GM18499 (cell line): ENCODE measurements around the gene SHROOM3.
"Not testable (repeated sequence)": the region's sequence is repeated elsewhere in the genome, so short reads cannot be mapped to it uniquely, and the experiment has no call there.

Experiments
- ATAC-seq: cut with Tn5 transposase; IDR thresholded peaks from one replicate; pipeline ENCODE4 v1.9.1; 2021; ENCODE audit warnings: moderate number of reproducible peaks; ENCODE audit not compliant: insufficient read depth, unreplicated experiment

SHROOM3 gene

DNA sequence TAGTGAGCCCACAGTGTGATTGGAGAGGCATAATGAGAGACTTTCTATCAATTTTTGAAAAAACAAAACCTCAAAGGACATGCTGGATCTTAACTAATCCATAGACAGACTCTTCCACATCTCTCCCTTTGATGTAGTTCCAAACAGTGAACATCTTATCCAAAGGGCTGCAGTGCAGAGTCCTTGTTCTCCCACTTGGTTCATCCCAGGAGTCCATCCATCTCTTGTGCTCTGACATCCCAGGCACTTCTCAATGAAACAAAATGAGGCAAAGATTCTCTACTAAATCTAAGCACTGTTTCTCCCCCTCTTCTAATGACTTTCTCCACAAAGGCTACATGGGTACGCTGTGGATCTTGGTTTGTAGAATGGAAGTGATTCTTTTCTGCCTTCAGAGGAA is 8.3 kb downstream of the SHROOM3 start:
- ATAC-seq: no peak

DNA sequence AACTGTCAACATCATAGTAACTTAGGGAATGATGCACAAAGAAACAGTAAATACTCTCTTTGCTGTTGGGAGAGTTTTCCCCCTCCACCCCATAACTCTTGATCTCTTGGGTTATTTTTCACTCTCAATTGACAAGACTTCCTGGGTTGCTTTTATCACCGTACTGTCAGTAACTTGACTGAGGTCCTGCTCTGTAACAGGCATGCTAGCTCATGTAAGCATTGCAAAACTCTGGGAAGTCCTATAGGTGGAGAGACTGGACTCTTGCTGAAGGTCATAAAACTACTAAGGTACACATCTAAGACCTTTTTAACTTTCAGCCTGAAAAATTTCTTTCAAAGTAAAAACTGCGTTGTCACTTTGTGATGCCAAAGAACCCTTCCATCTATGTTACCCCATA is 10.9 kb downstream of the SHROOM3 start:
- no peak for ATAC-seq

DNA sequence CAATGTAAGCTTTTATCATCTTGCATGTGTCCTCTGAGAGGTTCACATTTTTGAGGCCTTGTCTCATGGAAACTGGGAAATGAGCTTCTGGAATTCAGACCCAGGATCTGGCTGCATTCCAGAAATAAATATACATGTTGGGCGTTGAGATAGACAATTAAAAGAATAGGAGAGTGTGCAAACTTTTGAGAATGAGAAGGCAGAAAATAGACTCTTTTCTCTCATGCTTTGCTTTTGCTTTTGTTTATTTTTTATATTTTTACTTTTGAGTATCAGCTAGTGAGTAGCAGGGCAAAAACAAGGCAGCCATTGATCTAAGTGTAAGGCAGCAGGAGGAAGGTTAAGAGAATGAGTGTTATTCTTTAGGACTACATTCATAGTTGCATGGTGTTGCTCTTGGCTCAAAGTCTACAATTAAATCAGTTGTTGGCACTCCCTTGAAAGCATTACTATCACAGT is 12.4 kb downstream of the SHROOM3 start:
- no peak for ATAC-seq

DNA sequence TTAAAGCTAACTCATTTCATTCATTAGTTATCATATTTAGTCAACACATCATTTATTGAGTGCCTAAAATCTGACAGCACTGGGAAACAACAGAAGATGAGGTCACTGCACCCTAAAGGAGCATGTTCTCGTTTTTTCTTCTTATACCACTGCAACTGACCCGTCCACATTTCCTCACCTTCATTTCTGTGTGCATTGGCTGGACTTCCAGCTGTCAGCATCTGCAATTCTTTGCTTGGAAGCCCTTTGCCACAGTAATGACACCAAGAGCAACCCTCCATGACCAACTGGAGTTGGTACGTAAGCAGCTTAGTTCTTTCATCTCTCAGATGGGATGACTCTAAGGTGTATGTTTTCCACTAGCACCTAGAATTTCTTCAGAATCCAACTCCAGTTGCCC is 13.2 kb downstream of the SHROOM3 start:
- ATAC-seq: no peak

DNA sequence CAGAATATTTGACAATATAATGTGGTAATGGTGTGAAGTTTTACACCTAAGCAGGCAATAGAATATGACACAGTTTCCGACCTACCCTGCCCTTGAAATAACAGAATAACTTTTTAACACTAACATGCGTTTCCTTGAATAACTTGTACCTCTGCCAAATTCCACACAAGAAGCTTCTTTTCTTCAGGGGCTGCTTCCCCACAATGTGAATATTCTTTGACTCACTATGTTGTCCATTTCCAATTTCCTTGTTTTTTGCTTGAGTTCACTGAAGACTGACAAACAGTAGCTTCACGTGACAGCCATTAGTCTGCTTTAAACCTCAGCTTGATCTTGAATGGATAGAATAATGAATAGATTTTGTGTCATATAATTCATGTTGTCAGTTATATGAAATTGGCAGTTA is 14.3 kb downstream of the SHROOM3 start:
- no peak for ATAC-seq

DNA sequence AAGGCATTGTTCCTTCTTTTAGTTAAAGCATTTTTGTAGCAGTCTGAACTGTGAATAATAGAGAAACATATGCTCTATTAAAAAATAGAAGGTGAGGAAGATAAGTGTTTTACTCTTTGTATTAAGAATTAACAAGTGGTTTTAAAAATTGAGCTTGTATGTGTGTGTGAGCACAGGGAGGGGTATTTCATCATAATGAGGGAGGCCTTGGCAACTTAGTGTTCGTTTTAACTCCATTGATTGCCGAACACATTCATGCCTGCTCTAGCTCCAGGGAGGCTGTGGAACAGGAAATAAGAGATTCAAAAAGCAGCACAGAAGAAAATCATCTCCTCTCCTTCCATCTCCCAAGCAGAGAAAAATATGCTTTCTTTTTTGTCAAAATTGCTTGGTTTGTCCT is 14.8 kb downstream of the SHROOM3 start:
- no peak for ATAC-seq

DNA sequence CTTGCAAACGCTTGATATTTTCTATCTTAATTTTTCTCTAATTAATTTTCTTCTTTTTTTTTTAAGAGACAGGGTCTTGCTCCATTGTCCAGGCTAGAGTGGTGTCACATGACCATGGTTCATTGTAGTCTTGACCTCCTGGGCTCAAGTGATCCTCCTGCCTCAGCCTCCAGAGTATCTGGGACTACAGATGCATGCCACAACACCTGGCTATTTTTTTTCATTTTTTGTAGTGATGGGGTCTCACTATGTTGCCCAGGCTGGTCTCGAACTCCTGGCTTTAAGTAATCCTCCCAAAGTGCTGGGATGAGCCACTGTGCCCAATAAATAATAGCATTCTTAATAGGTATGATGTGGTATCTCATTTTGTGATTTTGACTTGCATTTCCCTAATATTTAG is 18.2 kb downstream of the SHROOM3 start:
- ATAC-seq: no peak

DNA sequence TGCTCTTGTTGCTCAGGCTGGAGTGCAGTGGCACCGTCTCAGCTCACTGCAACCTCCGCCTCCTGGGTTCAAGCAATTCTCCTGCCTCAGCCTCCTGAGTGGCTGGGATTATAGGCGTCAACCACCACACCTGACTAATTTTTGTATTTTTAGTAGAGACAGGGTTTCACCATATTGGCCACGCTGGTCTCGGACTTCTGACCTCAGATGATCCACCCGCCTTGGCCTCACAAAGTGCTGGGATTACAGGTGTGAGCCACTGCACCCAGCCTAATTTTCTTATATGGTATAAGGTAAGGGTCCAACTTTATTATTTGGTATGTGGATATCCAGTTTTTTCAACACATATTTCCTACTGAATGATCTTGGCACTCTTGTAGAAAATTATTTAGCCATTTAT is 19.0 kb downstream of the SHROOM3 start:
- ATAC-seq: not testable (repeated sequence)

DNA sequence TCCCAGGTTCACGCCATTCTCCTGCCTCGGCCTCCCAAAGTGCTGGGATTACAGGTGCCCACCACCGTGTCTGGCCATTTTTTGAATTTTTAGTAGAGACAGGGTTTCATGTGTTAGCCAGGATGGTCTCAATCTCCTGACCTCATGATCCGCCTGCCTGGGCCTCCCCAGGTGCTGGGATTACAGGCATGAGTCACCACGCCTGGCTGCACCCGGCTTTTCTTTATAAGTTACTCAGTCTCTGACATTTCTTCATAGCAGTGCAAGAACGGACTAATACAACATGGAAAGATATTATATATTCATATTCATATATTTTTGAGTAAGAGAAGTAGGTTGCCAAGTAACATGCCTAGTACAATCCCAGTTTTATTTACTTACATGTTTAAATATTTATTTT is 22.9 kb downstream of the SHROOM3 start:
- ATAC-seq: no peak

DNA sequence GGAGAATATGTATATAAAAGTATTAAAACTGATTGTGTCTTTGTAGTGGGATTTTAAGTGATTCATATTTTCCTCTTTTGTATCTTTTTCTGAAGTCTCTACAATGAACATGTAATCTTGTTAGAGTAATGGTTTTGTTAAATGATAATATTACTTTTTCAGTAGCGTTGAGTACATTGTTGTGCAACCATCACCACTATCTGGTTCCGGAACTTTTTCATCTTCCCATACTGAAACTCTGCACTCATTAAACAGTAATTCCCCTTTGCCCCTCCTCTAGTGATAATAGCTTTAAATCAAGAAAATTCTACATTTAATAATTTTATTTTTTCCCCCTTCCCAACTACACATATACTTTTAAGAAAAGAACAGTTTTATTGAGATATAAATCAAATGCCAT is 23.3 kb downstream of the SHROOM3 start:
- ATAC-seq: no peak

DNA sequence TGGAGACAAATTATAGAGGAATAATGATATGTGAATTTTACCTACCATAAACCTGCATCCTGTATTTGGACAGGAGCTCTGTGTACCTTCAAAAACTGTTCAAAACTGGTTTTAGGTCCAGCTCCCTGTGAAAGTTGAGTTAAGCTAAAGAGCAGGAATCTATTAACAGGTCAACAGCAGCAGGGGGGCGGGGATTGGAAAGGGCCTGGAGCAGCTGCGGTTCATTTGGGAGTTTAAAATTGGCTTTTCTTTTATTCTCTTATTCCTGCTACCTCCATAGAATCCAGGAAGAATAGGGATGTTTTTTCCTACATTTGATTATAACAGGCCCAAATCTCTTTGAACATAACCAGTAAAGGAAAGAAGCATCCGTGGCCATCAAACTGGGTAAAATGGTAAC is 23.8 kb downstream of the SHROOM3 start:
- no peak for ATAC-seq

DNA sequence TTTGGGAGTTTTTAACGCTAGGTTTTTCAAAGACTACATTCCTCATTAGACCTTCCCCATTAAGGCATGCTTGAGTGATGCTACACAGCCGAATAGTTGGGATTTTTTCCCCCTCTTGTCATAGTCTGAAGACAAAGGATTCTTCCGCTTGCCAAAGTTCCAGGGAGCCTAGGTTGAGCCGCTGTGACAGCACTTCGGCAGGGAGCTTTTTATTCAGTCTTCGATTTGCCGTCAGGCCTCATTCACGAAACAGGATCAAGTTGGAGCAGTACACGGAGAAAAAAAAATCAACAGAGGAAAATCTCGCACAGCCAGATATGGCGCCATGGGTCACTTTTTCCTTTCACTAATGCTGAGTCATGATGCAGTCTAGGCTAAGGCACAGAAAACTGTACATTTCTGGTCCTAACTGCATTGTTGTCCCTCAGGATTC is 24.3 kb downstream of the SHROOM3 start:
- no peak for ATAC-seq

DNA sequence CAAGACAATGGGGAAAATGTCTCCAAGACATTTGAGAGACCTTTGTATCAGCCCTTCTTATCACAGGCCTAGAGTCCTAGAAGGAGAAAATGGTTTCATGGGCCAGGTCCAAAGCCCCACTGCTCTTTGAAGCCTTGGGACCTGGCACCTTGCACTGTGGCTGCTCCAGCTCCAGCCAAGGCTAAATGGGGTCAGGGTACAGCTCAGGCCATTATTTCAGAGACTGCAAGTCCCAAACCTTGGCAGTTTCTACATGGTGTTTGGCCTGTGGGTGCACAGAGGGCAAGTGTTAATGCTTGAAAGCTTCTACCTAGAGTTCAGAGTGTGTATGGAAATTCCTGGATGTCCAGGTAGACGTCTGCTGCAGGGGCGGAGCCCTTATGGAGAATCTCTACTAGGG is 28.5 kb downstream of the SHROOM3 start:
- ATAC-seq: no peak

DNA sequence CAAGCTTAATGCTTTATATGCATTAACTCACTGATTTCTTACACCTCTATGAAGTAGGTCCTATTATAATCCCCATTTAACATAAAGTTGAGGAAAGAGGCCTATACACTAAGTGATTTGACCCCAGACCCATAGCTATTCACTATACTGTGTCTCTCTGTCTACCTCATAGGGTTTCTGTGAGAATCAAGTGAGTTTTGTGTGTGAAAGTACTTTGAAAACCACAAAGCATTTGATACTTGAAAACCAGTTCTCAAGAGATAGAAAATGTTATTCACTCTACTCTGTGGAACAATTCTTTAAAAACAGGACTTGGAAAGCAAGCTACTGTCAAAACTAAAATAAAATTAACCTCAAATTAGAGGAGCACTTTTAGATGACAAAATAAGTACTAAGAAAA is 35.0 kb downstream of the SHROOM3 start:
- ATAC-seq: no peak

DNA sequence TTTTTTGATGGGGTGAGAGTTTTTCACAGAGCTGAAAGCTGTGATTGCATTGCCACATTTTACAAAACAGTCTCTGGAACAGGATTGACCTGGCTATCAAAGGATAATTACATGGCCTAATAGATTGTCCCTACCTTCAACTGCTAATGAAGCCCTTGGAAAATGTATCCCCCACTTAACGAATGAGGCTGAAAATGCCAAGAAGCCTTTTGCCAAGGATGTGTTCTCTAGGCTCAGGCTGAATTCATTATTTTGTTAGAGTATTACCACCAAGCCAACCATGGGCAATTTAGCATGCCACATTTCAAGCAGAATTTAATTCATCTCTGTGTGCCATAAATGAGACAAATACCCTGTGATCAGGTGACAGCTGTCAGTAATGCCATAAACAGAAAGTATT is 35.5 kb downstream of the SHROOM3 start:
- ATAC-seq: no peak

DNA sequence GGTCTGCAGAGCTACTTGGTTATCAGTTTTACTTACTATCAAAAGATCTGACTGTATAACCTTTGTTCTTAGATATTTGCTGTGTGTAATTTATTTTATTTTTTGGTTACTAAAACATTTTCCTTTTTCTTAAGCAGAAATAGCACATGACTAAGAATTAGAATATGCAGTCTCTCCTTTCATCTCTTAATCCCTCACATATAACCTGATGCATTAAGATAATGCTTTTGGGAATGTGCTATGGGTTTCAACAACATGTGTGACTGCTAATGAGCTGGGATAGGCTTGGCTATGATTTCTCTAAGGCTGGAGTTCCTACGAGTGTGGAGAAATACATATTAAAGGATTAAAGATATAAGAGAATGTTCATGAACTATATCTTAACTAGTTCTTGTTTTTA is 41.5 kb downstream of the SHROOM3 start:
- ATAC-seq: no peak

DNA sequence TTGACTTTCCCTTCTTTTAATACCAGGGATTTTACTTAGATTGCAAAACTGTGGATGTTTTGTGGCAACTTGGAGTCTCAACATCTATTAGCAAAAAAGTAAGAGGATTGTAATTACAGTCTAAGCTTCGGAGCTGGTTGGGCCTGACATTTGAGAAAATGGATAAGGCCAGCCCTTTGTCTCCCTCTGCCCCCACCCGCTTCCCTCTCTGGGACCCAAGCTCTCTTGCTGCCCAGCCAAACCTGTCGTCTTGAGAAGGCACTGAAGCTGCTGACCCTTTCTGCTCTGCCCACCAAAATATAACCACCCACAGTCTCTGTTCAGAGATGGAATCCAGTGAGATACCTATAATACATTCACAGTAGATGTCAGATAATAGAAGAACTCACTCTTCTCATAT is 49.6 kb downstream of the SHROOM3 start:
- ATAC-seq: no peak

DNA sequence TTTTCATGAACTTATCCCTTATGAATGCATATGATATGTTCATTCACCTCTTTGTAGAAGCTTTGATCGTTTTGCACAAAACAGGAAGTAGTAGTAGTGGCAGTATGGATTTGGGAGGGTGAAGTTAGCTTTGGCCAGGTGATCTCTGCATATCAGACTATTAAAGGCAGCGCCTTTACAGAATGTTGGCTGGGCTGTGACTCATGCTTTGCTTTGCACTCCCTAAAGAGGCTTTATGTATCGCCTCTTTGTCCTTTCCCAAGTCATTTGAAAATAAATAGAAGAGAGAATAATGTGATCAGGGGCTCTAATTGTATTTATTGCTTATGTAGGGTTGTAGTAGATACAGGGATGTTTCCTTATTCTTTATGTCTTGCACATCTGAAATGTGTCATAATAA is 50.4 kb downstream of the SHROOM3 start:
- ATAC-seq: no peak

DNA sequence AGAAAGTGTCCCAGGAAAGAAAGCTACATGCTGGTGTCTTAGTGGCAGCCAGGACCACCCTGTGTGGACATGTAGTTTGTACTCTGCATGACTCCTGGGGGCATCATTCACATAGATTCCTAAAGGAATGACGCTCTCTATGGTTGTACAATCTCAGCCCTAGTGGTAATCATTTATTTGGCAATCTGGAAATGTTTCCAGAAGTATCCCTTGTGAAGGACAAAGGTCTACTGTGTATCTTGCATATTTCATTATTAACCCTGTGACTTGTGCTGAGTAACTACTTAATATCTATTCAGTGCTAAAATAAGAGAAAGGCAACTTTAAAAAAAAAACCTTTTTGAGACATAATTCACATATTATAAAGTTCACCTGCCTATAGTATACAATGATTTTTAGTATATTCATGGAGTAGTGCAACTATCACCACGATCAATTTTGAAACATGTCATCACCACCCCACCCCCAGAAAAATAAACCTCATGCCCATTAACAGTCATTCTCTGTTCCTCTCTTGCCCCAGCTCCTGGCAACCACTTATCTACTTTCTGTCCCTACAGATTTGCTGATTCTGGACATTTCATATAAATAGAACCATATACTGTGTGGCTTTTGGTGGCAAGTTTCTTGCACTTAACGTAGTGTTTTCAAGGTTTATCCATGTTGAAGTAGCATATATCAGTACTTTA is 51.7 kb downstream of the SHROOM3 start:
- no peak for ATAC-seq

DNA sequence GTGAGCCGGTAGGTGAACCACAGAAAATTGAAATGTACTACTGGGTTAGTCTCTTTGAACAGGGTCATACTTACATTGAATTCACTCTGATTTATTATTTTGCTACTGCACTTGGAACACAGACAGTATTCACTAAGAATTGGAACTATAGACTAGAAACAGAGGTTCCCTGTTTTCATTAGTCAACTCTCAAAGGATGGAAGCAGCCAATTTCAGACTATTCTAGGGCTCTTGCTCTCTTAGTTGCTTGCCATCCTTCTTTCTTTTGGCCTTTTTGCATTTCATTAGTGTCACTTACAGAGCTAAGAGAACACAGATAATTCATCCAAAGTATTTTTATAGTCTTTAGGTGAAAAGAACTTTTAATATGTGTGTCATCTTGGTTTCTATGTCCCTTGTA is 52.6 kb downstream of the SHROOM3 start:
- ATAC-seq: no peak

DNA sequence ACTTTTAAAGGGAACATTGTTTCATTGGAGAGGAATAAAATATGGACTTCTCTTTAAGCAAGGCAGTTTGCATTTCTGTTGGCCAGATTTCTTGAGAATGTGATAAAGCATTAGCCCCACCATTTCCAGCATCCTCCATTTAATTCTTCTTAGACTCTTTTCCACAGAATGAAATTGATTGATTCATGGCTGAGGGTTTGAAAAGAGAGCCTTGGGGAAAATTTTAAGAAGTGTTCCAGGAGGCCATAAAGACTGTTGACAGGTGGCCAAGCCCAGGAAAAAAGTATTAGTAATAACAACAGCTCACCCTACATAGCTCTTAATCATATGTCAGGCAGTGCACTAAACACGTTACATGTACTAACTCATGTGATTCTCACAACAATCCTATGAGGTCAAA is 53.4 kb downstream of the SHROOM3 start:
- ATAC-seq: no peak

DNA sequence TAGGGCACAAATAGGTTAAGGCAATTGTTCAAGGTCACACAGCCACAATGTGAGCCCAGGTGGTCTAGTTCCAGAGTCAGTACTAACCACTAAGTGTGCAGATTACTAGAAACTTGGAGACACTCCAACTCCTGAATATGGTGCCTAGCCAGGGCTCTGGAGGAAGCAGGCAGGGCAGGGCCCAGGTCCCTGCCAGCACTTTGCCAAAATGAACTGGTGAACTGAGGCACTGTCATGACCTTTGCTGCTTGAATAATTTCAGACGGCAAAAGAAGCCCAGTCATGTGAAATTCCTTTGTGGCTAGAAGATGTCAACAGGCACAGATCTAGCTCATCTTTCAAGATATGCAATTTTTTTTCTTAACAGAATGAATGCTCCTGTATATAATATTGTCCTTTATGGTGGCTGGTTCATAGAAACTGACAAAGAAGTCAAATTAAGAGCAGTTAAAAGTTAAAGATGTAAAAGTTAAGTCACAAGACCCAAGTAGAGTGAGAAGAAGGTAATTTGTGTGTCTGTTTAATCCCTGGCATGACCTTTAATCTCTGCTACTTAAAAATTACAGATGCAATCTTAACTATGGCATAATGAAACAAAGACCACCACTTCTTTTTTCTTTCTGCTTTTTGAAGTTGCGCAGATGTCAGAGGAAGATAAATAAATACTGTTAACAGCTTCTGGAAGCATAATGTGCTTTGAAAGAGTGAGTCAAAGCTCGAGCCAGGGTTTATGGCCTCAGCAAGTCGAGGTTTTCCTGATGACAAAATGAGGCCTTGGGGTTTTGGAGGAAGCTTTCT is 54.1 kb downstream of the SHROOM3 start:
- no peak for ATAC-seq
